Activated CD4-positive, alpha-beta T cell treated with anti-CD3 and anti-CD28 coated beads, Interleukin-2, amount 10 ng/mL, durations not matched to agents 24 days and 14 days (primary cell): ENCODE results near the gene KHDRBS2. TPM values are rescaled to one million over a fixed set of nuclear protein-coding genes. Genes with fewer than 3 reads are reported as not detected.
A peak's percentile ranks its signal among the peaks of the same experiment; 100 is the strongest.

Source experiments
- DNase-seq: peaks from one replicate; pipeline ENCODE4 v3.0.0; 2022
- H3K27ac Mint-ChIP-seq: one replicate; pipeline ENCODE4 v1.8.0; 2022; ENCODE audit warnings: mild to moderate bottlenecking, mixed read lengths
- H3K27me3 Mint-ChIP-seq: one replicate; pipeline ENCODE4 v1.8.0; 2022; ENCODE audit warnings: mixed read lengths
- H3K36me3 Mint-ChIP-seq: one replicate; pipeline ENCODE4 v1.8.0; 2022; ENCODE audit warnings: low read depth, mild to moderate bottlenecking, mixed read lengths
- H3K4me1 Mint-ChIP-seq: one replicate; pipeline ENCODE4 v1.8.0; 2021; ENCODE audit warnings: mixed read lengths
- H3K4me3 Mint-ChIP-seq: one replicate; pipeline ENCODE4 v1.8.0; 2022; ENCODE audit warnings: mild to moderate bottlenecking, moderate library complexity, mixed read lengths
- H3K9me3 Mint-ChIP-seq: one replicate; pipeline ENCODE4 v1.8.0; 2021; ENCODE audit warnings: mixed read lengths
- intact Hi-C: fragments of 100-400 bp; cut with micrococcal nuclease; formaldehyde crosslinking; loops from one replicate; pipeline ENCODE4 v1.15.1; 2023
- total RNA-seq: library from RNA; stranded (reverse); gene quantifications from 2 replicates; pipeline ENCODE4 v1.2.3, GENCODE V29; 2022

KHDRBS2 gene
- total RNA-seq = not detected in 2 replicates

DNA sequence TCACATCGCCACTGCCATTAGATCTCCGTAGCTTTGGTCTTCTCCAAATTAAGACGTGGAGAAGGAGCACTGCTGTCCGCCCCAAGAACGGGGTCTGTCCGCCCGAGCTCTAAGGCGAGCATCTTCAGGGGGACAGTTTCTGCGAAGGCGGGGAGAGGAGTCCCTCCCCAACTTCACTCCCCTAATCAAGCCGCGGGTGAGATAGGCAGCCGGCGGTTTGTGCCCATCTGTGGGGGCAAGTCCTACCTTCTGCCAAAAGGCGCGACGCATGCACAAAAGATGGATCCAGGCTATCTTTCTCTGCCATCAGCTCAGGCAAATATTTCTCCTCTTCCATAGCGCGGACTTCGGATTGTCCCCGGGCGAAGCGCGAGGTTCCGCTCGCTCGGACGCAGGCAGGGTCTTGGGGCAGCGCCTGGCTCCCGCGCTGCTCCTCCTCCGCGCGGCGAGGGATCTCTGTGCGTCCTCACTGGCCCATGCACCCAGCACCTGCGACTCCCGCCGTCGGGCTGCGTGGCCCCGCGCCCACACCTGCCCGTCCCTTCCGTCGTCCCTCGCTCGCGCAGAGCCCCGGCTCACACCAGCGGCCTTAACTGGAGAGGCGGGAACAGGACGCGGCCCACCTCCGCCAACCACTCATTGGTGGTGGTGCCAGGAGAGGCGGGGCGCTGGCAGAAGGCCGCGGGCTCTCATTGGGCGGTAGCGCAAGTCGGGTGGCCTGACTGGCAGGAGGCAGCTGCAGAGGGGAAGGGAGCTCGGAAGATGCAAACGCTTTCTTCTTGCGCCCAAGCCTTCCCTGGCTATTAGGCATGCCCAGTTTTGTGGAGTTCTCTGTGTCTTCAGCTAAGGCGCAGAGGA is at the start of gene KHDRBS2:
Gene KHDRBS2, minus strand, starts transcription at position 614 of the 858 bp plus-strand sequence.
- peak within 1 kb of the TSS; percentile 70 for H3K4me3 Mint-ChIP-seq
- H3K9me3 Mint-ChIP-seq = no peaks in the 10 kb centered on the region
- peaks cover 4% of the 10 kb centered on the region for H3K4me1 Mint-ChIP-seq
- peaks cover 14% of the 10 kb centered on the region for H3K27me3 Mint-ChIP-seq
- intact Hi-C loops = no loop called here
- DNase-seq = peak; percentile 78
- H3K27ac Mint-ChIP-seq = no peak within 1 kb of the TSS
- H3K36me3 Mint-ChIP-seq = no peaks in the 10 kb centered on the region

DNA sequence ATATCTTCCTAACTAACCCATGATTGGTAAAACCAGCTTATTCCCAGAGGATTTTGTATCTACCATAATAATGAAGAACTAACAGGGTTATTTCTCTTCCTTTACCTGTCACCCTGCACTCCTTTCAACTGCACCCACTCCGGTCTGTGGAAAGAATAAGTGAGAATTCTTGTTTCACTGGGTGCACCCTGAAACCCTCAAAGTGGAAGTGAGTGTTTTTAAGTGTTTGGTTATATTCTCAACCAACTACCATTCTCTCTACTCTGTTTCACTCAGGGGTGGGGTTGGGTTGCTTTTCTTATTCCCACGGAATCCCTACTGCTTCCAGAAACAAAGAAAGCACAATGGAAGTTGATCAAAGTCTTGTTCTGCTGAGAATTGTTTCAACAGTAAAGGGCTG is 42.6 kb upstream of the KHDRBS2 start:
- no peaks in the 10 kb centered on the region for H3K36me3 Mint-ChIP-seq
- no peaks in the 10 kb centered on the region for H3K4me1 Mint-ChIP-seq
- intact Hi-C loops = no loop called here
- H3K9me3 Mint-ChIP-seq = no peaks in the 10 kb centered on the region
- H3K27me3 Mint-ChIP-seq = no peaks in the 10 kb centered on the region
- DNase-seq = no peak
- no peak overlapping the region for H3K27ac Mint-ChIP-seq
- no peak overlapping the region for H3K4me3 Mint-ChIP-seq

DNA sequence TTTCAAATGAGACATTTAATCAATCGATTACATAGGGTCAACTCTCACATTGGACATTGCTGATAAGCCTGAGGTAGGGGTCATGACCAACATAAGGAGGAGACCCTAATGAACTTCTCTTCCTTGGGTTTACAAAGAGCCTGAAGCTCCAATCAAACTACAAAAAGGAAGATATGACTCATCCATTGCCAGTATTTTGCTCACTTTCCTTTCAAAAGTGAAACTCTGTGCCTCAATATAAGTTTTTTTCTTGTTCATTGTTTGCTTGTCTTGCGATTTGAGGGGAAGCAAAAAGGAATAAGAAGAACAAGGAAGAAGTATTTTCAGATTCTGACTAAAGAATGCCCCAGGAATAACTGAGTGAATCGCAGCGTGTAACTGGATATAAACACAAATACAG is 38.8 kb upstream of the KHDRBS2 start:
- no peaks in the 10 kb centered on the region for H3K9me3 Mint-ChIP-seq
- H3K4me1 Mint-ChIP-seq = no peaks in the 10 kb centered on the region
- H3K27ac Mint-ChIP-seq = no peak overlapping the region
- no peak for DNase-seq
- H3K27me3 Mint-ChIP-seq = no peaks in the 10 kb centered on the region
- intact Hi-C loops = no loop called here
- H3K36me3 Mint-ChIP-seq = no peaks in the 10 kb centered on the region
- no peak overlapping the region for H3K4me3 Mint-ChIP-seq

DNA sequence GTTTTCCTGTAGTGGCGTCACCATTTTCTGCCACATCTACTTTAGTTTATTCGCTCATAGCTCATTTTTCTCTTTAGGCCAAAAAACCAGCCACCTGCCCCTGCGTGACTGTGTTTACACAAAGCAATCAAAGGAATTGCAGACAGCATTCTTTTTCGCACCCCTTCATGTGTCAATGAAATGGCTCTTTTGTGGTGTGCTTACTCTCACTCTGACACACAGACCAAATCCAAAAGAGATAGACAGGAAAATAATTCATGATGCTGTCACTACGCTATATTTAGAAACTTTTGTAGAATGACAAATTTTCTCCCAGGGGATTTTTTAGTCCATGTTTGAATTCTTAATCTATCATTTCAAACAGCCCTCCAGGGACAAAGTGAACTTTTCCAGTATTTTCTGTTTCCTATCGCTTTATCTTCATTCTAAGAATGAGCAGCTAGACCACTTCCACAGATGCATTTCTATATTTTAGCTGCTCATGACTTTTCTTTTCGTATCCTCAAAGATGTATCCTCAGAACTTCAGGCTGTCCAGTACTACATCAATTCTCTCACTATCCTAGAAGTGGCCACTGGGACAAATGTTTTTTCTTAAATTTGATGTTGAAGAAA is 37.9 kb upstream of the KHDRBS2 start:
- no peaks in the 10 kb centered on the region for H3K9me3 Mint-ChIP-seq
- no peak for DNase-seq
- H3K27ac Mint-ChIP-seq = no peak overlapping the region
- no peak overlapping the region for H3K4me3 Mint-ChIP-seq
- no peaks in the 10 kb centered on the region for H3K4me1 Mint-ChIP-seq
- H3K36me3 Mint-ChIP-seq = no peaks in the 10 kb centered on the region
- intact Hi-C loops = no loop called here
- no peaks in the 10 kb centered on the region for H3K27me3 Mint-ChIP-seq

DNA sequence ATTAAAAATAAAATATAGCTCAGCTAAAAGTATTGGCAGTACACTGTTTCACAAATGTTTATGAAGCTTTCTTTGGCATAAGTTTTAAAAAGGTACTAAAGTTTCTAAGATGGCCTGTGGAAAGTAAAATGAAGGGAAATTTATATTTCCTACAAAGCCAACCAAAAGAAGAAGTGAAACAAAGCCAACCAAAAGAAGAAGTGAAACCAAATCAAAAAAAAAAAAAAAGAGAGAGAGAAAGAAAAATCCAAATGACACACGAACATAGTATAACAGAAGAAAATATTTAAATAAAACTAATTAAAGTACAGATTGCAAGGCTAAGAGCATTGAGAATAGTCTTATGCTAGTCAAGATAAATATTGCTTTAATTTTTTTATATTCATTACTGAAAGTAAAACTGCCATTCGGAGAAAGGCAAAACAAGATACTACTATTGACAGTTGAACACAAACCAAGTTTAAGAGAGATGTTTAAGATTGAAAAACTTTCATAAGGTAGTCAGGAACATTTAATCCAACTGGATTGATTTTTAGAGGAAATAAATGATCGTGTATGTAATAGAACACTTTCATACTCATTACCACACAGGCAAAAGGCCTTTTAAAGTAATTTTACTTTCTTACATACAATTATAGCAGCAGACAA is 12.8 kb upstream of the KHDRBS2 start:
- intact Hi-C loops = no loop called here
- Mint-ChIP-seq H3K27ac (no peak overlapping the region), H3K27me3 (no peaks in the 10 kb centered on the region), H3K9me3 (no peaks in the 10 kb centered on the region), H3K36me3 (no peaks in the 10 kb centered on the region), H3K4me3 (no peak overlapping the region), H3K4me1 (no peaks in the 10 kb centered on the region)
- DNase-seq = no peak

DNA sequence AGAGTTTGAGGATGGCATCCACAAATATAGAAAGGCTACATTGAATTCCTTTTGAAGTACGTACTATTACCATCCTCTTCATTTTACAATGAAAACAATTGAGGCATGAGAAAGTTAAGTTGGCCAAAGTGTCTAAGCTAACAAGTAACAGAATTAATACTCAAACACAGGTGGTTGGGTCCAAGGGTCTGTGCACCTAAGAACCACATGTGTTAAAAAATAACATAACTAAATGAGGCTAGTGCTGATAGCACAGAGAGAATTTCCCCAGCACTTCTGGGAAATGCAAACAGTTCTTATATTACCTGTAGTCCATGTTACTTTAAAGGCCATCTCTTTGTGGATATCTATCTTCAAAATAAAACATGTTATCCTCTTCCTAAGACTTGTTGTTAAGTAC is 10.5 kb upstream of the KHDRBS2 start:
- Mint-ChIP-seq H3K9me3 (no peaks in the 10 kb centered on the region), H3K4me1 (no peaks in the 10 kb centered on the region), H3K36me3 (no peaks in the 10 kb centered on the region), H3K4me3 (no peak overlapping the region), H3K27ac (no peak overlapping the region), H3K27me3 (no peaks in the 10 kb centered on the region)
- intact Hi-C loops = no loop called here
- no peak for DNase-seq

DNA sequence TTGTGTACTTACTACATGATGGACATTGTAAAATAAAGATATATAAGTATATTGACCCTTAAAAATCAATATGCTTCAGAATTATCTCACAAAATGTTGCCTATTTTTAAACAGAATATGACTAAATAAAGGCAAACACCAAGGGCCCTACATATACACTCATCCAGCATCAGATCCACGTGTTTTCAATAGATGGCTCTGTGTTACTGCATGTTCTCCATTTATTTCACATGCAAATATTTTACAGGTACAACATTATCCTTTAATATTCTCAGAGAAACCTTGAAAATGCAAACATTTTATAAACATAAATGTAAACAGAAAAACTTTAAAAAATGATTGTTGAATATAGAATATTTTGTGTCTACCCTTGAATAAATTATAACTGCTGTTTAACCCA is 2.9 kb upstream of the KHDRBS2 start:
- Mint-ChIP-seq H3K36me3 (no peaks in the 10 kb centered on the region), H3K9me3 (no peaks in the 10 kb centered on the region), H3K27me3 (peaks cover 14% of the 10 kb centered on the region), H3K4me3 (no peak overlapping the region), H3K4me1 (peaks cover 4% of the 10 kb centered on the region), H3K27ac (no peak overlapping the region)
- no peak for DNase-seq
- intact Hi-C loops = no loop called here

DNA sequence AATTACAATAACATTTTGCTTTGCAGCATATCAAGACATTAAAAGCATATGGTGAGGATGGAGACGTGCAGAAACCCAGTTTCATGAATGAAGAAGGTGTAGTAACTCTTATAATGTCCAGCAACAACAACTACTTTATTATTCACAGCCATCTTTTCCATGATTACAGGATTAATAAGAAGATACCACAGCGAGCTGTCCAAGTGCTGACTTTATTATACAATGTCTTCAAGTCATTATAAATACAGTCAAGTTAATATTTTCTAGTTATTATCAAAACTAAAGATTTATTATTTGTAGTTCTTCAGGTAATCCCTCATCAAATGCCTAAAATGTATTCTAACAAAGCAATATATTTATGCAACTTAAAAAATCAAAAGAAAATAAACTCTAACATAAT is 2.5 kb upstream of the KHDRBS2 start:
- Mint-ChIP-seq H3K4me3 (no peak overlapping the region), H3K36me3 (no peaks in the 10 kb centered on the region), H3K27me3 (peaks cover 14% of the 10 kb centered on the region), H3K27ac (no peak overlapping the region), H3K4me1 (peaks cover 4% of the 10 kb centered on the region), H3K9me3 (no peaks in the 10 kb centered on the region)
- DNase-seq = no peak
- intact Hi-C loops = no loop called here

DNA sequence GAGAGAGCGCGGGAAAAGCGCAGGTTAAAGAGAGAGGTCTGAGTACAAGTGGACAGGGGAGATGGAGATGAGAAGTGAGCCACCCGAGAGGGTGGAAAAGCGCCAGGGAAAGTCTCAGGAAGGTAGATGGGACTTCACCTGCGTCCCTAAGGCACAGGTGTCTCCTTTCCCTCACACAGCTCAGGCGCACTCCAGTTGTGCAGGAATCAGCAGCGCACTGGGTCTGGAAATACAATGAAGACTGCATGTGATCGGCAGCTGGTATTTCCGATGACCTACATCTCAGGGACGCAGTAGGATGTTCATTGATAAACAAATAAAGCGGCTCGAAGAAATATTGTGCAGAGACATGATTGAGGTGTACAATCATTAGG is 432 bp upstream of the KHDRBS2 start:
- no peak for DNase-seq
- H3K4me3 Mint-ChIP-seq = peak overlapping the region; percentile 70
- H3K9me3 Mint-ChIP-seq = no peaks in the 10 kb centered on the region
- H3K27ac Mint-ChIP-seq = no peak overlapping the region
- intact Hi-C loops = no loop called here
- no peaks in the 10 kb centered on the region for H3K36me3 Mint-ChIP-seq
- H3K4me1 Mint-ChIP-seq = peaks cover 4% of the 10 kb centered on the region
- peaks cover 14% of the 10 kb centered on the region for H3K27me3 Mint-ChIP-seq

DNA sequence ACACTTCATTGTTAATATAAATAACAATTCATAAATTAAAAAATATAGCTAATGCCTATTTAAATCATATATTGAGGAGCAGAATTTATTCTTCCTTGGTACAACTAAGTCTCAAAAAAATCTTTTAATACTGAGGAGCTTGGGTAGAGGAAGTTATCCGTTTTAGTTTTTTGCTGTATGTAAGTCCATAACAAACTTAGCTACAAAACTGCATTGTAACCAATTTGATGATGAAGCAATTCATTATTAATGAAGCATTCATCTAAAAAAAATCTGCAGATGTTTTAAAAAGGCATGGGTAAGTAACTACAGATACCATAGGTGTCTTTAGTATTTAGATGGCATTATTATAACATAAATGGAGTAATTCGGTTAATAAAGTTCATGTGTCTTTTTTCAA is 1.3 kb downstream of the KHDRBS2 start:
- Mint-ChIP-seq H3K27me3 (peaks cover 14% of the 10 kb centered on the region), H3K4me1 (peaks cover 4% of the 10 kb centered on the region), H3K36me3 (no peaks in the 10 kb centered on the region), H3K27ac (no peak overlapping the region), H3K9me3 (no peaks in the 10 kb centered on the region), H3K4me3 (no peak overlapping the region)
- intact Hi-C loops = no loop called here
- DNase-seq = no peak

DNA sequence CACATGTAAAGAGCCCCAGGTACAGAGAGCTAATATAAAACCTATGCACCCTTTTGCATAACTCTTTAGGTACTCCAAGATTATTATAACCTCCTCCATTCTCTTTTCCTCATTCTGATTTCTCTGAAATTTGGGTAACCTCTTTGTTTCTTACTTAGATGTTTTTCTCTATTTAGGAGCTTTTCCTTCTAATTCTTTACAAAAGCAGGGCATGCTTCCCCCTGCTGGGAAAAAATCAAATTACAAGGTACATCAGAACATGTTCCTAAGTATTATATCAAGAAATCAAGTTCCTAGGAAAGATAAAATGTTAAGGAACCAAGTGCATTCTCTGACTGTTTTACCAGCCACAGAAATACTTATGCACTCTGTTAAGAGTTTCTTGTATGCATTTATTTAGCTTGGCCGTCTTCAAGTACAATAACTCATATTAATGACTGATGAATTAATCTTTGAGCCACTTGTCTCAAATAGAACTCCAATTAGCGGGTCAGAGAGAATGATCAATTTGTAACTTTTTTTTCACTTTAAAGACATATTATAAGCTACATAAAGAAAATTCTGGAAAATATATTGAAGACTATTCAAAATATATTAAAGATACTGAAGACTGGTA is 2.1 kb downstream of the KHDRBS2 start:
- Mint-ChIP-seq H3K4me3 (no peak overlapping the region), H3K27ac (no peak overlapping the region), H3K27me3 (peaks cover 14% of the 10 kb centered on the region), H3K9me3 (no peaks in the 10 kb centered on the region), H3K4me1 (peaks cover 4% of the 10 kb centered on the region), H3K36me3 (no peaks in the 10 kb centered on the region)
- intact Hi-C loops = no loop called here
- DNase-seq = no peak

DNA sequence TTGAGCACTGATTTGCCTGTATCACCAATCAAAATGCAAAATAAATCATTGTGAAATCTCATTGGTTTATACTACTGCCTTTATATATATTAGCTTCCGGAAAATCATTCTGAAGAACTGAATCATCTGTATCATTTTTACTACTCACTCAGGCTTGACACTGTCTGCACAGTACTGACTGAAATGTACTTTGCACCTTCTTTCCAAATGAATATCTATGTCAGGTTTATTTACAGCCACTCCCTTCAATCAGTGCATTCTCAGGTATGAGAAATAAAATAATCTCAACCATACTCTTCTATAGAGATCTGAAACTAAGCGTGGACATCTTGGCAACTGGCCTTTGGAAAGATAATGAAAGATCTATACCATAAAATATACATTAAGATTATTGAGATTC is 2.7 kb downstream of the KHDRBS2 start:
- no peak overlapping the region for H3K27ac Mint-ChIP-seq
- H3K4me1 Mint-ChIP-seq = peaks cover 4% of the 10 kb centered on the region
- H3K9me3 Mint-ChIP-seq = no peaks in the 10 kb centered on the region
- peaks cover 14% of the 10 kb centered on the region for H3K27me3 Mint-ChIP-seq
- DNase-seq = no peak
- intact Hi-C loops = no loop called here
- H3K36me3 Mint-ChIP-seq = no peaks in the 10 kb centered on the region
- H3K4me3 Mint-ChIP-seq = no peak overlapping the region

DNA sequence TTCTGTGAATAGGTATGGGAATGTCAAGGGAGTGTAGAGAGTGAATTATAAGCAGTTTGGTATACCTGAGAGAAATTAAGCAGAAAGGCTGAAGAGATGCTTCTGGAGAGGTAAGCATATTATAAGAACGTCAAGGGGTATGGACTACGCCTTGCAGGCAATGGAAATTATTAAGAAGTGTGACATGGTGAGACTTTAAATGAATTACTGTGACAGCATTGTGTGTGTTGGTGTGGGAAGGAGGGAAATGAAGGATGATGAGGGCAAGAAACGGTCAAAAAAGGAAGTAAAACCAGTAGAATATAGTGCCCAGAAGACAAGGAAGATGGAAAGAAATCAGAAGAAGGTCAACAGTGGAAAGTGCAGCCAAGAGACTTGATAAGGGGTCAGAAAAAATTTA is 5.9 kb downstream of the KHDRBS2 start:
- H3K36me3 Mint-ChIP-seq = no peaks in the 10 kb centered on the region
- no peak overlapping the region for H3K27ac Mint-ChIP-seq
- no peak overlapping the region for H3K4me3 Mint-ChIP-seq
- peaks cover 2% of the 10 kb centered on the region for H3K27me3 Mint-ChIP-seq
- intact Hi-C loops = no loop called here
- H3K9me3 Mint-ChIP-seq = no peaks in the 10 kb centered on the region
- DNase-seq = no peak
- H3K4me1 Mint-ChIP-seq = no peaks in the 10 kb centered on the region

DNA sequence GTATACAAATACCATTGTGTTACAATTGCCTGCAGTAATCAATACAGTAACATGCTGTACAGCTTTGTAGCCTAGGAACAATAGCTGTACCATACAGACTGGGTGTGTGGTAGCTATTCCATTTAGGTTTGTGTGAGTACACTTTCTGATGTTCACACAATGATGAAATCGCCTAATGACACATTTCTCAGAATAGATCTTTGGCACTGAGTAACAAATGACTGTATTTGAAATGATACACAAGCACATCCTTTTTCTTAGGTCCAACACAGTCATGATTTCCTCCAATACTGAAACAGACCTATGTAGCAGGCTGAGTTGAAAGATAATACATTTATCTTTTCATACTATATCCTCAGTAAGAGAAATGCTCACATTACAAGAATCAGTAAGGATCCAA is 13.9 kb downstream of the KHDRBS2 start:
- no peak for DNase-seq
- intact Hi-C loops = no loop called here
- no peak overlapping the region for H3K4me3 Mint-ChIP-seq
- H3K36me3 Mint-ChIP-seq = no peaks in the 10 kb centered on the region
- H3K9me3 Mint-ChIP-seq = no peaks in the 10 kb centered on the region
- no peak overlapping the region for H3K27ac Mint-ChIP-seq
- no peaks in the 10 kb centered on the region for H3K27me3 Mint-ChIP-seq
- H3K4me1 Mint-ChIP-seq = no peaks in the 10 kb centered on the region
